GM21381 (cell line): Measurements from ENCODE around the gene NDRG2.
"Not testable (repeated sequence)": the region's sequence is repeated elsewhere in the genome, so short reads cannot be mapped to it uniquely, and the experiment has no call there.

Experiments used
- ATAC-seq: cut with Tn5 transposase; IDR thresholded peaks from one replicate; pipeline ENCODE4 v1.9.1; 2021; ENCODE audit warnings: mild to moderate bottlenecking, moderate library complexity; ENCODE audit not compliant: unreplicated experiment

Gene NDRG2

DNA sequence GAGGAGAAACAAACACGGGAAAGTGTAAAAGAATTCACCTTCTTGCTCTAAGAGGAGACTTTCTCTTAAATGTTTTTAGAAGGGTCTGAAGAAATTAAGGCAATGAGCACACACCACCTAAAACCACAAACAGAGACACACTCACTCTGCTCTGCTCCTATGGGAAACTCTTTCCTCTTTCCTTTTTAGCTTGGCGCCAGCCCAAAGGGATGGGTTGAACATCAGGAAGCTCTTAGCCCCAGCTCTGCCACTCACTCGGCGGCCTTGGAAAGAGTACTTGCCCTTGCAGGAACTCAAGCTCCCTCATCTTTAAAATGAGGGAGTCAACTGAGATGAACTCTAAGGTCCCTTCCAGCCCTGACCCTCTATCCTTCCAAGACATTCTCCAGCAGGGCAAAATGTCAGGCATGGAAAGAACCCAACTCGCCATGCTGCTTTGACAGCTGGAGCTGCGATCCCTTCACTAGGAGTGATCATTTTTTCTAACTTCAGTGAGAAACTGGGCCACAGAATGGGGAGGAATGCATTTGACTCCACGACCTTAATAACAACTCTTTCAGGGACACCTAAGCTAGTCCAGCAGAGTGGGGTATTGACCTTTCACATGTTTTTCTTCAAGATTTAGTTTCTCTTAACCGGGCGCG lies 31.8 kb upstream of the NDRG2 start:
- ATAC-seq = no peak

DNA sequence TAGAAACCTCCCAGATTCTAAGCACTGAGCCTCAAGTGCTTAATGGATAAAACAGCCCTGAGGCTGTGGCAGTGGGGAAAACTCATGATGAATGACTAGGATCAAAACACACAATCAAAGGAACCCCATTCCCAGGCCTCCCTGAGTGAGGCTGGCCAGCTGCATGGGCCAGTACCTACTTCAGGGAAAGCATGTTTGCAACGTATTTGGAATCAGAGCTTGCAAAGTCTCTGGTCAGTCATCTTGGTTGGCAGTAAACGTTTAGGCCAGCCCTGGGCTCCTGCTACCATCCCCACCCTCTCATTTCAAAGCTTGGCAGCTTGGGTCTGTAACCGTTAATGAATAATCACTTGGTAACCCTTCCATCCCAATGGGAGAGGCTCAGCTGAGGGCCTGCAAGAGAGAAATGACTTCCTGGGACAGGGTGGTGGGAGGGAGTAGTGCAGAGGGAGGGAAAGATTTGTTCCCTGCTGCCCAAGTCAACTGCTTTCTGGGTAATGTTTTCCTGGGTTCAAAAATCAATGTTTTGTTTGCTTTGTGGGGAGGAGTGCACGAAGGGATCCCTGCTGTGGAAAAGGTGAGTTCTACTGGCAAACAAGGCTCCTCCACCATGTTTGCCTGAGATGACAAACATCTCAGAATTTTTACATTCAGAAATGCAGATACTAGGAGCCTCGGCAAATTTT lies 30.7 kb upstream of the NDRG2 start:
- no peak for ATAC-seq

DNA sequence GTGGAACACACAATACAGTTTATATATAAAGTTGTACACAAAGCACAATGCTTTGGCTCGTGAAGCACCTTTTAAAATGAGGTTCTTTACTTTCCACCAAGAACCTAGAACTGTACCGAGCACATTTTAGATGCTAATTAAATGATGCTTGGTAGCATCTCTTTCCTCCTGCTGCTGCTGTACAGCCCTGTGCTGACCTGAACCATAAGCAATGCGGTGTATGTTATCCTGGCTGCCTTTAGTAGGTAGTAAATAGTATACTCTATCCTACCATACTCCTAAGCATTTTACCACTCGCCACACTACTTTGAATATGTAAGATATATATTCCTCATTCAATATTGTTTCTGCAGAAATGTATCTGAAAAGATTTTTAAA lies 29.9 kb upstream of the NDRG2 start:
- no peak for ATAC-seq

DNA sequence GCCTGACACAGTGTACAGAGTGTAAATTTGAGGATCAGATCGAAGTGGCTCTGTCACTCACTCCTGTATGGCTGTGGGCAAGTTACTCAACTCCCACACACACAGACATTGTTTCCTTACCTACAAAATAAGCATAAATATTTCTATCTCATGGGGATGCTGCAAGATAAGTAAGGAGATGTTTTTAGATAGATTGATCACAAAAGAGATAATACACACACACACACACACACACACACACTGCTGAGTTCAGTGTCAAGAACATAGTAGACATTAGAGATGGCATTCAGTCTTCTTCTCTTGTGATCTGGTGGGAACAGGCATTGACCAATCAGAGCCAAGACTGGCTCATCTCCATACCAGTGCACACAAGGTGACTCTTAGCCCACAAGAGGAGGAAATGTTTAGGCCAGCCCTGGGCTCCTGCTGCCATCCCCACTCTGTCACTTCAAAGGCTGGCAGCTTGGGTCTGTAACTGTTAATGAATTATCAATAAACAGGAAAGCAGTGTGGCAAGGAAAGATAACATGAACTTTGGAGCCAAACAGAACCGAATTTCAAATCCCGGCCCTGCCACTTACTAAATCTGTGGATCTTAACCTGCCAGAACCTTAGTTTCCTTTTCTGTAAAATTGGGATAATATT lies 29.4 kb upstream of the NDRG2 start:
- no peak for ATAC-seq

DNA sequence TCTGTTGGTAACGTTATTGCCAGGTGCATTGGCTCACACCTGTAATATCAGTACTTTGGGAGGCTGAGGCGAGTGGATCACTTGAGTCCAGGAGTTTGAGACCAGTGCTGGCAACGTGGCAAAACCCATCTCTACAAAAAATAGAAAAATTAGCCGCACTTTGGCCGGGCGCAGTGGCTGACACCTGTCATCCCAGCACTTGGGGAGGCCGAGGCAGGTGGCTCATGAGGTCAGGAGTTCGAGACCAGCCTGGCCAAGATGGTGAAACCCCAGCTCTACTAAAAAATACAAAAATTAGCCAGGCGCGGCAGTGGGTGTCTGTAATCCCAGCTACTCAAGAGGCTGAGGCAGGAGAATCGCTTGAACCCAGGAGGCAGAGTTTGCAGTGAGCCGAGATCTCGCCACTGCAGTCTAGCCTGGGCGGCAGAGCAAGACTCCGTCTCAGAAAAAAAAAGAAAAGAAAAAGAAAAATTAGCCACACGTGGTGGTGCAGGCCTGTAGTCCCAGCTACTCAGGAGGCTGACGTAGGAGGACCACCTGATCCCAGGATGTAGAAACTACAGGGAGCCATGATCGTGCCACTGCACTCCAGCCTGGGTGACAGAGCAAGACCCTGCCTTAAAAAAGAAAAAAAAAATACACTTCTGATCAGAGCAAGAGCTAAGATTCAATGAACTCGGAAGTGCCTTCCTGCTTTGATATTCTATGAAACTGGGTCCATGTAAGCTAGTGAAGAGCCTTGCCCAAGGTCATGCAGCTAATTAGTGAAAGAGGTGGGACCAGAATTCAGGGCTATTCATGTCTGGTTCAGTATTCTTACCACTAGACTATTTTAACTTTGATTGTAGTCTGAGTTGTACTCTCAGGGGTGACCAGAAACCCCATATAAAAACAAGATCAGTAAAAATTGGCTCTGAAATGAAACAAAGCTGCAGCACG lies 28.6 kb upstream of the NDRG2 start:
- no peak for ATAC-seq

DNA sequence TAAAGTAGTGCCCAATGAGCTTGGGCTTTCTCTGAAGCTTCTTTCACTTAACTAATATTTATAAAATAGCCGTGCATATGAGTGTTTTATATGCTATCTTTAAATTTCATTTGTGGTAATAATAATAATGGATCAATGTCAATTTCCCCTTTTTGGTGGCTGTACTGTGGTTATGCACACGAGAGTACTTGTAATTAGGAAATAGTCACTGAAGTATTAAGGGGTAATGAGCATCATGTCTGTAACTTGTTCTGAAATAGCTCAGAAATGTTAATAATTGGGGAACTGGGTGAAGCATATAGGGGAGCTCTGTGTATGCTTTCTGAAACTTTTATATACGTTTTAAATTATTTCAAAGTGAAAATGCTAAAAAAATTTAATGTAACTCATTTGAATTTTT lies 25.7 kb upstream of the NDRG2 start:
- ATAC-seq = no peak

DNA sequence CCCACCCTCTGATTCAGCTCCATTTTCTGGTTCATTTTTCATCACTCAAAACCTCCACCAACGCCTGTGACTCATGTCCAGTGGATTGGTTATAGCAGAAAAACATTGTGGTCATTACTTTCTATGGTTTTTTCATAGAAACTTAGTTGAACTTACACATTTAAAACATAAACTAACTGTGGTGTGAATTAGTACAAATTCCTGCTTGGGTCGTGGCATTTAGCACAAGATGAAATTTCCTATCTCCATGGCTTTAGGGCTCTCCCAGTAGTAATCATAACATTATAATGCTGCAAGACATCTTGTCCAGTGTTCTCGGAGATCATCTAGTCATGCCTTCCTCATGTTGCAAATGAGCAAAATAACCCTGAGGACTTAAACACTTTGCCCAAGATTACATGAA lies 24.4 kb upstream of the NDRG2 start:
- no peak for ATAC-seq

DNA sequence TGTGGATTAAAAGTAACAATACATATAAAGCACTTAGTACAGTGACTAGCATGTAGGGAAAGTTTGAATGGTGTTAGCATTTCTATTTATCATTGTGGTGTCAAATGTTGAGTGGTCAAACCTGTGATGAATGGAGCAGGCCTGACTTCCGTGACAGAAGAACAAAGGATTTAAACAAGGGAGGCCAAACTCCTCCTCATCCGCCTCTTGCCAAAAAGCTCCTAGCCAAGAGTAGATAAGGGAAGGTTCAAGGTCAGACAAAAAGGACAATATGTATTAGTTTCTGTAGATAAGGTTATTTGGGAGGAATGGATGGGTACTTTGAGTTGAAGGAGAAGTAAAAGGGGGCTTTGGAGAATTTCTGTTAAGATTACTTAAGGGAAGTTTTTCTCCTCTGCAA lies 23.8 kb upstream of the NDRG2 start:
- ATAC-seq = no peak

DNA sequence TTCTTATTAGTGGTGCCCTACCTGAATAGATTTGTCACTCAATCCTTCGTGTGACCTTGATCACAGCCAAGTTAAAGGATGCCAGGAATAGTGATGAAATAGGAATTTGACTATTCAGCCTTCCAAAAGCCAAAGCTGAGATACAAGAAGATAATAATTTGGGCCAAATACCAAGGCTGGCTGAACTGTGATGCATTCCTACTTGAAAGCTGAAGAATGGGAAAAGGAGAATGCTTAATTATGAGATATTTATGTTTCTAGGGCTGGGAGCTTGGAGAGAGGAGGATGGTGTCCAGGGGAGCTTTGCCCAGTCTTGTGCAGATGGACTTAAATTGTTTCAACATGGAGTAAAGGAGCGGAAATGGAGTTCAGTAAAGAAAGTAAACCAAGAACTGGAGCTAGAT lies 22.5 kb upstream of the NDRG2 start:
- ATAC-seq = no peak

DNA sequence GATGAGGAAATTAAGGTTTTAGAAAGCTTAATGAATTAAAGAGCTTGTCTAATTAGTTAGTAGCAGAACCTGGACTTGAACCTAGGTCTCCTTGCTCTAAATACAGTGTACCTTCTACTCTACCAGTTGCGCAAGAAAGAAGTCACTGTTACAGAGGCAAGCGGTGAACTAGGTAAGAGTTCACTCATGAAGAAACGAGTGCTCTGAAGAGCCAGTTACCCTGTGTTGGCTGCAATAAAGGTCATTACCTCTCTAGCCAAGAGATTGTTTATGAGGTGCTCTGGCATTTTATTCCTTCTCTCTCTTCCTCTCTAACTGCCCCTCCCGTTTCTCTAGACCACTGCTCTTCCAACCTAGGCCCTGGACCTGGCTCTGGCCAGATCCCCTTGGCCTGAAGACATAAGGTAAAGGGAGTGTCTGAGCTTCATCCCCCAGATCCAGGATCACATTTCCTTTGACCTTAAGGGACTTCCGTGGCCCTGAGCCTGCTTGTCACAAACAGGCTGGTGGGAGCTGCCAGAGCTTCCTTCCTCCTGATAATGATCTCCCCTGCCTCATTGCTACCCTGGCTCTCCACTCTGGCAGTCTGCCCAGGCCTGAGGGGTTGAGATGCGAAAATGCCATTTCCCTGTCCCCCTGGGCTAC lies 19.2 kb upstream of the NDRG2 start:
- ATAC-seq = no peak

DNA sequence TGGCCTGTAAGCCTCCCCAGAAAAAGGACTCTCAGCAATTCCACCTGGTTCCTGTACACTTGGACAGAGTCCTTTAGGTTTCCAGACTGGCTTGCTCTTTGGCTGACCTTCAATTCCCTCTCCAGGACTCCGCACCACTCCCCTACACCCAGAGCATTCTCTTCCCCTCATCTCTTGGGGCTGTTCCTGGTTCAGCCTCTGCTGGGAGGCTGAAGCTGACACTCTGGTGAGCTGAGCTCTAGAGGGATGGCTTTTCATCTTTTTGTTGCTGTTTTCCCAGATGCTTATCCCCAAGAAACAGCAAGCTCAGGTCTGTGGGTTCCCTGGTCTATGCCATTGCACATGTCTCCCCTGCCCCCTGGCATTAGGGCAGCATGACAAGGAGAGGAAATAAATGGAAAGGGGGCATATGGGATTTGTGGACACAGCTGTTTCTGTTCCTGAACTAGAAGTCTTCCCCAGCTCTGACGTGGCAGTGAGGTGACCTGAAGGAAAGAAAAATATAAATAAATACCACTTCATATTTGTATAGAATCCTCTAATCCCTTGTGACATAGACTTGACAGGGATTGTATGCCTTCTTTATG lies 18.6 kb upstream of the NDRG2 start:
- no peak for ATAC-seq

DNA sequence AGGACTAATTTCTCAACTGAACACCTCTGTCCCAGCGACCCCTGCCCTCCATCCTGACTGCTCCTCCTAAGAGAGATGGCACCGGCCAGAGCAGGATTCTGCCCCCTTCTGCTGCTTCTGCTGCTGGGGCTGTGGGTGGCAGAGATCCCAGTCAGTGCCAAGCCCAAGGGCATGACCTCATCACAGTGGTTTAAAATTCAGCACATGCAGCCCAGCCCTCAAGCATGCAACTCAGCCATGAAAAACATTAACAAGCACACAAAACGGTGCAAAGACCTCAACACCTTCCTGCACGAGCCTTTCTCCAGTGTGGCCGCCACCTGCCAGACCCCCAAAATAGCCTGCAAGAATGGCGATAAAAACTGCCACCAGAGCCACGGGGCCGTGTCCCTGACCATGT lies 18.1 kb upstream of the NDRG2 start:
- no peak for ATAC-seq

DNA sequence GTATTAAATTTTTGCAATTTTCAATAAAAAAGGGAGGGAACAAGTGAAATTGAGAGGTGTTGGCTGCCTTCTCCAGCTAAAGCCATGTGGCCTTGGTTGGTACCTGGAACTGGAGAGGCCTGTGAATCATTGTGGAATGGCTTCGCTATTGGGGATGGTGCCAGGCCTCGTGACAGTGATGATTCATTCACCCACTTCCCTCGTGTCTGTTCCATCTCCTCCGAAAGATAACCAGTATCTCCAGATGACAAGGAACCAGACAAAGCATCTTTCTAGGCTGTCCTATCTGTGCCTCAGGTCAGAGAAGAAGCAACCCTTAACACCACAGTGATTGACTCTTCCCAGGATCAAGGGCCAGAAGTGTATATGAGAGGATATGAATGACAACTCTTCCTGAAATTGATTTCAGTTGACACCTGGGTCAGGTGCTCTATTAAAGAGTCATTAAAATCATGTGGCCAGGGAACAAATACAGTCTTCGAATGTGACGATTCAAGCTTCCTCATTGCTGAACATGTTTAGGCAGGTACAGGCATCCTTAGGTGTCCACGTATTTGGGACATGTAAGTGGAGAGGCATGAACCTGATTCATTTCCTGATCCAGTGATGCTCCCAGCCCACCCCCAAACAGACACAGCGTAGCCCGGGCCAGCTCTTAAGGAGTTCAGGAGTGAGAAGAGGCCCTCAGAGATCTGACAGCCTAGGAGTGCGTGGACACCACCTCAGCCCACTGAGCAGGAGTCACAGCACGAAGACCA lies 17.0 kb upstream of the NDRG2 start, which contains the start of gene RNASE7:
Gene RNASE7 (plus strand): TSS at position 687 of the 758 bp plus-strand sequence. CDS start 631 bp downstream, outside the sequence.
- ATAC-seq = no peak

DNA sequence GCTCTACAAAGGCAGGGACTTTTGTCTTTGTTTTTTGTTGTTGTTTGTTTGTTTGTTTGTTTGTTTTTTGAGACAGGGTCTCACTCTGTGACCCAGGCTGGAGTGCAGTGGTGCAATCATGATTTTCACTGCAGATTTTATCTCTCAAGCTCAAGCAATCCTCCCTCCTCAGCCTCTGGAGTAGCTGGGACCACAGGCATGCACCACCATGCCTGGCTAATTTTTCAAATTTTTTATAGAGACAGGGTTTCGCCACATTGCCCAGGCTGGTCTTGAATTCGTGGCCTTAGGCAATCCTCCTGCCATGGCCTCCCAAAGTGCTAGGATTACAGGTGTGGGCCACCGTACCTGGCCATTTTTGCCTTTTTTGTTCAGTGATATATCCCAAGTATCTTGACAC lies 16.1 kb upstream of the NDRG2 start:
- ATAC-seq = not testable (repeated sequence)

DNA sequence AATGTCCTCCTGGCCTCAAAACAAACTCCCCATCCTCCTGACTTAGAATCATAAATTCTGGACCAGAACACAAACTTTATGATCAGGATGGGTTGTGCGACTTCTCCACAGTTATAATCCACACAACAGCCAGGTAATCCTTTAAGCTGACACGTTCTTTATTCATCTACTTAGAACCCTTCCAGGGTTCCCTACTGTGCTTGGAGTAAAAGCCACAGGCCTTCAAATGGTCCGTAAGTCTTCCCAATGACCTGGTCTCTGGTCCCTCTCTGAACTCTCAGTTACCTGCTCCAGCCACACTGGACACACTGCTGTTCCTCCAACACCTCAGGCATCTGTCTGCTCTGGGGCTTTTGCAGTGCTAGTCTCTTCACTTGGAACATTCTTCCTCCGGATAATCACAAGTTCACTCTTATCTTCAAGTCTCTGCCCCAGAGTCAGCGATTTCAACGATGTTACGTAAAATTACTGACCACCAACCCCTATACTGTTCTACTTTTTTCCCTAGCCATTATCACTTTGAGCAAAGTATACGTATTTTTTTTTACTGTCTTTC lies 15.6 kb upstream of the NDRG2 start:
- ATAC-seq = no peak

DNA sequence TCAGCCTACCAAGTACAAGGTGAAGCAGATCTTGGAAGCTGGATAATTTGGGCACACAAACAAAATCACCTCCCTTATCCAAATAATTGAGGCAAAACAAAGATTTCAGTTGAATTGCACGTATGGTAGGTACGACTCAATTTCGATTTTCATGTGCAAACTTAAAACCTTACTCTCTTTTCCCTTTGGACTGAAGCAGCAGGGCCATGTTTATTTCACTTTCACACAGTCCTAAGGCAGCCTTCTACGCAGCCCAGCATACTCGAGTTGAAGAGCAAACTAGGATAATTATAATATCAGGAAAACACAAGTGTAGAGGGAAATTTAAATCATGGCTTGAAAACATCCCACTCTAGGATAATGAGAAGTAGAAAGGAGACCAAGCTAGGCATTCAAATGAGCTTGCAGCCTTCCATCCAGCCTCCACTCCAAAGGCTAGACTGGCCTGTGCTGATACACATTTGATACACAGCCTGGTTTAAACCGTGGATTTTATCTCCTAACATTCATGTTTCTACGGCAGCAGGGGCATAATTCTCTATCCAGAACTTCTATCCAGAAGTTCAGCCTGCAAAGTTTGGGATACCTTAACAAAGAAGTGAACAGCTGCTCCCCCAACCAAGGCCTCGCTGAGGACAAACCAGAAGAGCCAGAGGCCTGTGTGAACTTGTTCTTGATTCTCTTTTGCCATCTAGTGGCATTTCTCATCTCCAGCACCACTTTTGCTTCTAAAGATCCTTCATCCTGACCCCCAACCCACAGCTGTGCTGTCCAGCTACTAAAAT lies 14.9 kb upstream of the NDRG2 start:
- ATAC-seq = no peak

DNA sequence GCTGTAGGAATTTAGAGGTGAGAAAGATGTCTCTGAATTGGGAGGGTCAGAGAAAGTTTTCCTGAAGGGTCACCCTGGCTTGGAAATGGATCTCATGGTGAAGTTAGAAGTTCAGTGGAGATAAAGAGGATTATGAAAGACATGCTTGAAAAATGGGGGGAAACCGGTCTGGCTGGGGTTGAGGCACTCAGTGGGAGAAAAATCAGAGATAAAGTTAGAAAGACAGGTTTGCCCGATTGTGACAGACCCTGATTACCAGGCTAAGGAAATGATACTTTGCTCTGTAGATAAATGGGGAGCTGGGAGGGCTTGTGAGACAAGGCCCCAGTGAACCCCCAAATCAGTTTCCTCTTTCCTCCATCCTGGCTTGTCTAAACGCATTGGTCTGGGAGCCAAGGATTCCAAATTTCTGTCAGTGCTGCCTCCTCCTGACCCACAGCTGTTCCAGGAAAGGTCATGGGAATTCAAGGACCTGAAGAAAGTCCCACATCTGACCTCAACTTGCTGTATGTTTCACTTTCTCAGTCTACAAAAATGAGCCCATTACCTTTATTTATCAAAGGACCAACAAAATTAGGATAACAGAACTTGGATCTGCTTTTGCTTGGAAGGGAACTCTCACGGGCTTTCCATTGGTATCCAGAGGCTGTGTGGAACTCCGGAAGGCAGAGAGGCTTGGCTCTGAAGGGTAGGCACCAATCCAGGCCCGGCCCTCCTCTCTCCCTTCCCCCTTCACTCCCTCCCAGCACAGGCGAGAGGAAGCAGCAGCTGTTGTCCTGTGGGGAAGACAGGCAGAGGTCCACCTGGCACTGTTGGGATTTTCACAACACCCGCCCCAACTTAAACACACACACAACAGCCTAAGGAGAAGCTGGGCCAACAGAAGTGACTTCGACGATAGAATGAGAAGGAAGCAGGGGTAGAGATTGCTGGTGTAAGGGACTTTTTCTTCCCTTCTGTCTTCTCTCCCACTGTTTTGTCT lies 13.9 kb upstream of the NDRG2 start:
- no peak for ATAC-seq
